Smooth muscle cell (in vitro differentiated cells): Measurements from ENCODE around the gene GNAL. TPM values are rescaled to one million over a fixed set of nuclear protein-coding genes. Genes with fewer than 3 reads are reported as not detected.

Experiments
- DNase-seq: peaks from one replicate; lab custom pipeline; 2025; ENCODE audit not compliant: unreplicated experiment; lab: John Stamatoyannopoulos, UW
- H2AFZ ChIP-seq: fragments of 200-600 bp; sonication (generic); 2 replicates; pipeline ENCODE4 v1.6.0; 2016; ENCODE audit warnings: antibody characterized with exemption, low read depth, mild to moderate bottlenecking
- H3F3A ChIP-seq: fragments of 200-600 bp; sonication (generic); 2 replicates; pipeline ENCODE4 v1.6.0; 2017; ENCODE audit warnings: antibody characterized with exemption, low read depth
- H3K27ac ChIP-seq: fragments of 200-600 bp; sonication (generic); 2 replicates; pipeline ENCODE4 v1.5.1; 2016; ENCODE audit warnings: low read depth, mild to moderate bottlenecking
- H3K27me3 ChIP-seq: fragments of 200-600 bp; sonication (generic); 2 replicates; pipeline ENCODE4 v1.6.1; 2016; ENCODE audit warnings: low read depth, mild to moderate bottlenecking
- H3K36me3 ChIP-seq: fragments of 200-600 bp; sonication (generic); 2 replicates; pipeline ENCODE4 v1.5.1; 2016; ENCODE audit warnings: low read depth
- H3K4me1 ChIP-seq: fragments of 200-600 bp; sonication (generic); 2 replicates; pipeline ENCODE4 v1.5.1; 2016; ENCODE audit warnings: low read depth
- H3K4me2 ChIP-seq: fragments of 200-600 bp; sonication (generic); 2 replicates; pipeline ENCODE4 v1.6.0; 2016; ENCODE audit warnings: mild to moderate bottlenecking
- H3K4me3 ChIP-seq: fragments of 200-600 bp; sonication (generic); 2 replicates; pipeline ENCODE4 v1.5.1; 2016; ENCODE audit warnings: mild to moderate bottlenecking
- H3K79me2 ChIP-seq: fragments of 200-600 bp; sonication (generic); 2 replicates; pipeline ENCODE4 v1.6.0; 2016; ENCODE audit warnings: low read depth, mild to moderate bottlenecking
- H3K9ac ChIP-seq: fragments of 200-600 bp; sonication (generic); 2 replicates; pipeline ENCODE4 v1.6.0; 2016; ENCODE audit warnings: low read depth
- H3K9me3 ChIP-seq: fragments of 200-600 bp; sonication (generic); replicated peaks from 2 replicates; pipeline ENCODE4 v1.5.1; 2016; ENCODE audit warnings: low read depth
- H4K20me1 ChIP-seq: fragments of 200-600 bp; sonication (generic); 2 replicates; pipeline ENCODE4 v1.6.0; 2016; ENCODE audit warnings: low read depth
- WGBS: methylation state at CpG from one replicate; pipeline ENCODE4 v1.1.7; 2016; ENCODE audit warnings: low lambda C conversion rate; 5-methylcytosine and 5-hydroxymethylcytosine counted together
- polyA plus RNA-seq: library from polyadenylated mRNA; unstranded; fragments of >200 nt; fragmentation: Nextera tagmentation; extraction: Ambion mirVana; gene quantifications from 2 replicates; pipeline ENCODE4 v1.2.1, GENCODE V29; 2016
- total RNA-seq: library from RNA; depleted of rRNA; stranded (reverse); fragments of >200 nt; gene quantifications from 2 replicates; pipeline ENCODE4 v1.2.3, GENCODE V29; 2014
- TF ChIP-seq, protein P1 (sequence below): fragments of 200-600 bp; sonication (generic); IDR thresholded peaks from 2 replicates; pipeline ENCODE4 v1.5.1; 2017; ENCODE audit warnings: borderline replicate concordance, mild to moderate bottlenecking, antibody characterized with exemption; ENCODE audit not compliant: insufficient read depth, poor library complexity, severe bottlenecking

Gene GNAL
- total and polyA plus RNA-seq, 2 experiments from 2014 or later, result 1.6 to 5.8 TPM

DNA sequence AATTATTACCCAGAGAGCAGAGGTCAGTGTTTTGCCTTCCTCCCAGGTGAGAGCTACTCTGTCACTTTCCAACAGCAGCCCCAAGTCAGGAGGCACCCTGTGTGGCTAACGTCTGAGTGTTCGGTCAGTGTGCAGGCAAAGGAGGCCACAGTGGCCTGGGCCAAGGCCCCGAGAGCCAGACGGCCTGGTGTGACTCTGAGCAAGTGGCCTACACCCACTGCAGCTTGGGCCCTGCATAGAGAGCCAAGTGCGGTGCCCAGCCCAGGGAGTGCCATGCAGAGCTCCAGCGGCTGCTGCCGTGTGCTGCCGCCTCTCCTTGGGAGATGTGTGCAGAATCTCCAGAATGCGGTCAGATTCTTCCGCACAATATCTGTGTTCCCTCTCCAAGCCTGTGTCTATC, 70.4 kb downstream of the GNAL start:
- TF ChIP-seq, protein P1, sequence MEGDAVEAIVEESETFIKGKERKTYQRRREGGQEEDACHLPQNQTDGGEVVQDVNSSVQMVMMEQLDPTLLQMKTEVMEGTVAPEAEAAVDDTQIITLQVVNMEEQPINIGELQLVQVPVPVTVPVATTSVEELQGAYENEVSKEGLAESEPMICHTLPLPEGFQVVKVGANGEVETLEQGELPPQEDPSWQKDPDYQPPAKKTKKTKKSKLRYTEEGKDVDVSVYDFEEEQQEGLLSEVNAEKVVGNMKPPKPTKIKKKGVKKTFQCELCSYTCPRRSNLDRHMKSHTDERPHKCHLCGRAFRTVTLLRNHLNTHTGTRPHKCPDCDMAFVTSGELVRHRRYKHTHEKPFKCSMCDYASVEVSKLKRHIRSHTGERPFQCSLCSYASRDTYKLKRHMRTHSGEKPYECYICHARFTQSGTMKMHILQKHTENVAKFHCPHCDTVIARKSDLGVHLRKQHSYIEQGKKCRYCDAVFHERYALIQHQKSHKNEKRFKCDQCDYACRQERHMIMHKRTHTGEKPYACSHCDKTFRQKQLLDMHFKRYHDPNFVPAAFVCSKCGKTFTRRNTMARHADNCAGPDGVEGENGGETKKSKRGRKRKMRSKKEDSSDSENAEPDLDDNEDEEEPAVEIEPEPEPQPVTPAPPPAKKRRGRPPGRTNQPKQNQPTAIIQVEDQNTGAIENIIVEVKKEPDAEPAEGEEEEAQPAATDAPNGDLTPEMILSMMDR, result no peak
- Histone ChIP-seq H3K79me2 (no peaks in the 10 kb centered on the region), H3K4me1 (no peaks in the 10 kb centered on the region), H3K9me3 (no peaks in the 10 kb centered on the region), H3K4me3 (no peak overlapping the region), H3K4me2 (no peak overlapping the region), H3K9ac (no peak overlapping the region), H2AFZ (no peak overlapping the region), H3K27ac (no peak overlapping the region), H3F3A (no peaks in the 10 kb centered on the region), H4K20me1 (no peaks in the 10 kb centered on the region), H3K27me3 (no peaks in the 10 kb centered on the region), H3K36me3 (no peaks in the 10 kb centered on the region)
- DNase-seq, result no peak
- WGBS, result 97% methylated on average over 10 of the region's 10 CpGs

DNA sequence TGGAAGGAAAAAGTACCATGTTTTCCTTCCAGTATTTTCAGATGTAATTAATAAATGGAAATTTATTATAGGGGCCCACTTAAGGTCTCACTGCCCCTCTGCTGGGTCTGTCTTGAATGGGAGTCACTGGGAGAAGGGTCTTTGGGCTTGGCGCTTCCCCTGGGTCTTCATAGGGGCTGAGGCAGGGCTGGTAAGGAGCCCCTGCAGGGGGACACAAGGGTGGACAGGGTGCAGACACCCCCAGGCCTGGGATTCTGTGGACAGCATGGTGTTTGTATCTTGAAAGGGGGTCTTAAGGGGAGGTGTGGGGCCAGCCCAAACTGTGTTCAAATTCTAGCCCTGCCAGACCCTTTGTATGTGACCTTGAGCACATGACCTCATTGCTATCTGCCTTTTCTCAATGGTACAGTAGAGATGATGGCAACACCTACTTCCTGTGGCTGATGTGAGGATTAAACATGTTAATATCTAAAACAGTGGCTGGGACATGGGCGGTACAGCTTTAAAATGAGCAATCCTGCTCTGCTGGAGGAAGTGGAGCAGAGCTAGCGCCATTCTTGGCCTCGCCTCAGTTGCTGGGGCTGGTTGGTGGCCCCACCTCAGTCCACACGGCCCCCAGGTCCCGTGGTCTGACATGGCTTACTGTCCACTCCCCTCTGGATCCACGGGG, 71.6 kb downstream of the GNAL start:
- H3K9ac ChIP-seq, result no peak overlapping the region
- no peaks in the 10 kb centered on the region for H4K20me1 ChIP-seq
- no peak for DNase-seq
- H3K36me3 ChIP-seq, result no peaks in the 10 kb centered on the region
- no peaks in the 10 kb centered on the region for H3K27me3 ChIP-seq
- H3K9me3 ChIP-seq, result no peaks in the 10 kb centered on the region
- TF ChIP-seq, protein P1, result no peak
- WGBS, result 89% methylated on average over 7 of the region's 7 CpGs
- H3K27ac ChIP-seq, result no peak overlapping the region
- no peak overlapping the region for H2AFZ ChIP-seq
- no peaks in the 10 kb centered on the region for H3K79me2 ChIP-seq
- H3K4me3 ChIP-seq, result no peak overlapping the region
- H3F3A ChIP-seq, result no peaks in the 10 kb centered on the region
- H3K4me2 ChIP-seq, result no peak overlapping the region
- H3K4me1 ChIP-seq, result no peaks in the 10 kb centered on the region

DNA sequence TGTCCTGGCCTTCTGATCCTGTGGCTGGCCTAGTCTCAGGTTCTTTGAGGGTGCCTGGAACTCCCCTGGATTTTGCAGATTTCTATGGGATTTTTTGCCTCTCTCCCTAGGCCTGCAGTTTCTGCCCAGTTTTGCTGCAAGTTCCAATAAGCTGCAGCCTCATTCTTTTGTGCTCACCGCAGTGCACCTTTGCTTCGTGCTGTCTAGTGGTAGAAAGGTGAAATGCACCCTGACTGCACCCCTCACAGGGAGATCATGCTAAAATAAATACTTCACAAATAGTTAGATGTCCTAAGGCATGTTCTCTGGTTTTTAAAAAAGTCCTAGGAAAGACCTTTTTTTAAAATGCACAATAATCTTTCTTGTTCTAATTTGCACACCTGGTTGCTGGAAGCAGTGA, 72.5 kb downstream of the GNAL start:
- H3K27ac ChIP-seq, result no peak overlapping the region
- DNase-seq, result no peak
- H3F3A ChIP-seq, result no peaks in the 10 kb centered on the region
- TF ChIP-seq, protein P1, result peak; percentile 7
- H3K36me3 ChIP-seq, result no peaks in the 10 kb centered on the region
- no peaks in the 10 kb centered on the region for H3K79me2 ChIP-seq
- no peak overlapping the region for H3K4me2 ChIP-seq
- no peak overlapping the region for H3K9ac ChIP-seq
- no peaks in the 10 kb centered on the region for H3K9me3 ChIP-seq
- H4K20me1 ChIP-seq, result no peaks in the 10 kb centered on the region
- no peaks in the 10 kb centered on the region for H3K27me3 ChIP-seq
- H3K4me1 ChIP-seq, result no peaks in the 10 kb centered on the region
- H2AFZ ChIP-seq, result no peak overlapping the region
- WGBS, result 67% methylated on average over 2 of the region's 2 CpGs
- no peak overlapping the region for H3K4me3 ChIP-seq

DNA sequence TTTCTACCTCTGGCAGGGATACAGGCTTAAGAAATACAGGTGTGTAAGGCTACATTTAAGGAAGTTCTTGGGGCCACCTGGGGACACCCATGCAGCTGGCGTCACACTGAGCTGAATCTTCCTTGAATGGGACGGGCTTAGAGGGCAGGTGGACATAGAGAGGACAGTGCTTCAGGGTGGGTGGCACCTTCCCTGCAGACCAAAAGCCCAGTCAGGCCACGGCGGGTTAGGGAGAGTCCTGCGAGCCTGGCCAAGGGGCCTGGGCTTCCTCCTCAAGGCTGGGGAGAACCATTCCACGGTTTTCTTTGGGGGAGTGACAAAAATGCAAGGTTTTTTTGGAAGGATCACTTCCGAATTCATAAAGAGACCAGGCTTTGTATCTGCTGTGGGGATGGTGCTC, 73.4 kb downstream of the GNAL start:
- H3K27ac ChIP-seq, result no peak overlapping the region
- H3K4me2 ChIP-seq, result no peak overlapping the region
- TF ChIP-seq, protein P1, result no peak
- DNase-seq, result no peak
- H3K27me3 ChIP-seq, result no peaks in the 10 kb centered on the region
- H3K9me3 ChIP-seq, result no peaks in the 10 kb centered on the region
- H3K79me2 ChIP-seq, result no peaks in the 10 kb centered on the region
- no peak overlapping the region for H3K9ac ChIP-seq
- no peaks in the 10 kb centered on the region for H3K4me1 ChIP-seq
- no peak overlapping the region for H2AFZ ChIP-seq
- 89% methylated on average over 7 of the region's 7 CpGs for WGBS
- no peaks in the 10 kb centered on the region for H3K36me3 ChIP-seq
- no peaks in the 10 kb centered on the region for H4K20me1 ChIP-seq
- no peaks in the 10 kb centered on the region for H3F3A ChIP-seq
- no peak overlapping the region for H3K4me3 ChIP-seq
